Immature natural killer cell (primary cell): ENCODE results near the gene TMEFF2. TPM values are rescaled to one million over a fixed set of nuclear protein-coding genes. Genes with fewer than 3 reads are reported as not detected.

ENCODE experiments used
- DNase-seq, 3 donors: peaks; one replicate each; pipeline ENCODE4 v3.0.0; 2022; ENCODE audit warnings: mixed read lengths in 1 of 3
- H3K27ac Mint-ChIP-seq, 6 donors: one replicate each; pipeline ENCODE4 v1.8.0; 2020; ENCODE audit warnings: mixed read lengths in 6 of 6, mild to moderate bottlenecking in 5 of 6, inconsistent platforms in 4 of 6, moderate library complexity in 3 of 6
- H3K27me3 Mint-ChIP-seq, 3 donors: one replicate each; pipeline ENCODE4 v1.8.0; 2020 to 2021; ENCODE audit warnings: low read depth in 3 of 3, mild to moderate bottlenecking in 3 of 3, mixed read lengths in 3 of 3, moderate library complexity in 3 of 3, inconsistent platforms in 1 of 3
- H3K36me3 Mint-ChIP-seq, 3 donors: one replicate each; pipeline ENCODE4 v1.8.0; 2020; ENCODE audit warnings: mixed read lengths in 3 of 3, inconsistent platforms in 2 of 3, mild to moderate bottlenecking in 2 of 3
- H3K4me1 Mint-ChIP-seq, 2 donors: one replicate each; pipeline ENCODE4 v1.8.0; 2020; ENCODE audit warnings: inconsistent platforms in 2 of 2, mild to moderate bottlenecking in 2 of 2, mixed read lengths in 2 of 2, moderate library complexity in 1 of 2
- H3K4me3 Mint-ChIP-seq, 5 donors: one replicate each; pipeline ENCODE4 v1.8.0; 2020; ENCODE audit warnings: mild to moderate bottlenecking in 5 of 5, mixed read lengths in 5 of 5, inconsistent platforms in 3 of 5, moderate library complexity in 3 of 5
- H3K9me3 Mint-ChIP-seq, 6 donors: one replicate each; pipeline ENCODE4 v1.8.0; 2020; ENCODE audit warnings: mild to moderate bottlenecking in 6 of 6, mixed read lengths in 6 of 6, inconsistent platforms in 4 of 6, moderate library complexity in 3 of 6
- polyA plus RNA-seq, 3 donors: library from polyadenylated mRNA; unstranded; fragments of 300-500 nt; fragmentation: Illumina TruSeq; gene quantifications; one replicate each; pipeline ENCODE4 v1.2.3, GENCODE V29; 2021

Gene TMEFF2
- polyA plus RNA-seq, 3 donors from 2014 or later = not detected

GRCh38 chr2:192159208-192159607, 35.5 kb downstream of the TMEFF2 start:
- Mint-ChIP-seq H3K4me3 (no peak overlapping the region), H3K27ac (no peak overlapping the region), H3K36me3 (no peaks in the 10 kb centered on the region), H3K4me1 (peaks cover 10 to 12% of the 10 kb centered on the region in 2 donors), H3K9me3 (no peaks in the 10 kb centered on the region), H3K27me3 (peaks cover 0 to 7% (median 0%) of the 10 kb centered on the region in 3 donors)
- DNase-seq = no peak

- no peaks in the 10 kb centered on the region for H3K36me3 Mint-ChIP-seq
- DNase-seq = no peak
- peaks cover 10 to 12% of the 10 kb centered on the region in 2 donors for H3K4me1 Mint-ChIP-seq
- no peak overlapping the region for H3K27ac Mint-ChIP-seq
- peaks cover 0 to 7% (median 0%) of the 10 kb centered on the region in 3 donors for H3K27me3 Mint-ChIP-seq
- H3K9me3 Mint-ChIP-seq = no peaks in the 10 kb centered on the region
- H3K4me3 Mint-ChIP-seq = no peak overlapping the region
Observed at GRCh38 chr2:192157776-192158175, 37.0 kb downstream of the TMEFF2 start.

GRCh38 chr2:192155511-192156118, 39.1 kb downstream of the TMEFF2 start:
- no peaks in the 10 kb centered on the region for H3K9me3 Mint-ChIP-seq
- DNase-seq = no peak
- no peaks in the 10 kb centered on the region for H3K36me3 Mint-ChIP-seq
- peaks cover 7 to 12% of the 10 kb centered on the region in 2 donors for H3K4me1 Mint-ChIP-seq
- H3K4me3 Mint-ChIP-seq = no peak overlapping the region
- H3K27ac Mint-ChIP-seq = no peak overlapping the region
- peaks cover 0 to 4% (median 0%) of the 10 kb centered on the region in 3 donors for H3K27me3 Mint-ChIP-seq

- H3K4me3 Mint-ChIP-seq = no peak overlapping the region
- H3K36me3 Mint-ChIP-seq = no peaks in the 10 kb centered on the region
- no peaks in the 10 kb centered on the region for H3K9me3 Mint-ChIP-seq
- H3K4me1 Mint-ChIP-seq = peaks cover 7 to 12% of the 10 kb centered on the region in 2 donors
- H3K27ac Mint-ChIP-seq = no peak overlapping the region
- H3K27me3 Mint-ChIP-seq = peaks cover 0 to 4% (median 0%) of the 10 kb centered on the region in 3 donors
- DNase-seq = no peak
Observed at GRCh38 chr2:192153561-192153960, 41.2 kb downstream of the TMEFF2 start.

- no peak overlapping the region for H3K27ac Mint-ChIP-seq
- no peak for DNase-seq
- no peaks in the 10 kb centered on the region for H3K9me3 Mint-ChIP-seq
- peaks cover 0 to 4% (median 0%) of the 10 kb centered on the region in 3 donors for H3K27me3 Mint-ChIP-seq
- peaks cover 7 to 12% of the 10 kb centered on the region in 2 donors for H3K4me1 Mint-ChIP-seq
- H3K36me3 Mint-ChIP-seq = no peaks in the 10 kb centered on the region
- peak overlapping the region in 1 of 5 donors; percentile 11 for H3K4me3 Mint-ChIP-seq
Observed at GRCh38 chr2:192151853-192152252, 42.9 kb downstream of the TMEFF2 start.

GRCh38 chr2:192150166-192150565, 44.6 kb downstream of the TMEFF2 start:
- peaks cover 0 to 4% (median 0%) of the 10 kb centered on the region in 3 donors for H3K27me3 Mint-ChIP-seq
- no peaks in the 10 kb centered on the region for H3K36me3 Mint-ChIP-seq

GRCh38 chr2:192148620-192149321, 46.0 kb downstream of the TMEFF2 start:
- no peak overlapping the region for H3K4me3 Mint-ChIP-seq
- no peaks in the 10 kb centered on the region for H3K9me3 Mint-ChIP-seq
- H3K4me1 Mint-ChIP-seq = peaks cover 7 to 12% of the 10 kb centered on the region in 2 donors
- DNase-seq = no peak
- no peaks in the 10 kb centered on the region for H3K27me3 Mint-ChIP-seq
- no peaks in the 10 kb centered on the region for H3K36me3 Mint-ChIP-seq
- no peak overlapping the region for H3K27ac Mint-ChIP-seq

More at GRCh38 chr2:192150166-192150565, 44.6 kb downstream of the TMEFF2 start:
- Mint-ChIP-seq H3K4me1 (peaks cover 7 to 12% of the 10 kb centered on the region in 2 donors), H3K27ac (no peak overlapping the region), H3K9me3 (no peaks in the 10 kb centered on the region), H3K4me3 (no peak overlapping the region)
- no peak for DNase-seq

- Mint-ChIP-seq H3K36me3 (no peaks in the 10 kb centered on the region), H3K9me3 (no peaks in the 10 kb centered on the region), H3K4me3 (no peak overlapping the region), H3K4me1 (peaks cover 7 to 12% of the 10 kb centered on the region in 2 donors), H3K27me3 (no peaks in the 10 kb centered on the region), H3K27ac (no peak overlapping the region)
- no peak for DNase-seq
Observed at GRCh38 chr2:192148241-192148619, 46.5 kb downstream of the TMEFF2 start.

GRCh38 chr2:192146069-192147015, 48.4 kb downstream of the TMEFF2 start:
- H3K4me1 Mint-ChIP-seq = peaks cover 0 to under 1% of the 10 kb centered on the region in 2 donors
- H3K27ac Mint-ChIP-seq = no peak overlapping the region
- DNase-seq = no peak
- H3K36me3 Mint-ChIP-seq = no peaks in the 10 kb centered on the region
- no peaks in the 10 kb centered on the region for H3K9me3 Mint-ChIP-seq
- H3K27me3 Mint-ChIP-seq = no peaks in the 10 kb centered on the region
- H3K4me3 Mint-ChIP-seq = no peak overlapping the region

GRCh38 chr2:192145496-192145895, 49.2 kb downstream of the TMEFF2 start:
- H3K36me3 Mint-ChIP-seq = no peaks in the 10 kb centered on the region
- H3K27ac Mint-ChIP-seq = no peak overlapping the region
- no peak overlapping the region for H3K4me3 Mint-ChIP-seq
- DNase-seq = no peak
- no peaks in the 10 kb centered on the region for H3K4me1 Mint-ChIP-seq
- H3K27me3 Mint-ChIP-seq = no peaks in the 10 kb centered on the region
- H3K9me3 Mint-ChIP-seq = no peaks in the 10 kb centered on the region

GRCh38 chr2:192140236-192140839, 54.4 kb downstream of the TMEFF2 start:
- Mint-ChIP-seq H3K4me1 (no peaks in the 10 kb centered on the region), H3K27ac (no peak overlapping the region), H3K27me3 (no peaks in the 10 kb centered on the region), H3K9me3 (peaks cover 0 to under 1% (median 0%) of the 10 kb centered on the region in 6 donors), H3K4me3 (no peak overlapping the region), H3K36me3 (no peaks in the 10 kb centered on the region)
- DNase-seq = no peak

GRCh38 chr2:192139813-192140212, 54.9 kb downstream of the TMEFF2 start:
- DNase-seq = no peak
- no peak overlapping the region for H3K27ac Mint-ChIP-seq
- peaks cover 0 to 2% (median 0%) of the 10 kb centered on the region in 6 donors for H3K9me3 Mint-ChIP-seq
- no peaks in the 10 kb centered on the region for H3K4me1 Mint-ChIP-seq
- no peak overlapping the region for H3K4me3 Mint-ChIP-seq
- H3K27me3 Mint-ChIP-seq = no peaks in the 10 kb centered on the region
- no peaks in the 10 kb centered on the region for H3K36me3 Mint-ChIP-seq

- no peaks in the 10 kb centered on the region for H3K4me1 Mint-ChIP-seq
- H3K4me3 Mint-ChIP-seq = no peak overlapping the region
- no peak overlapping the region for H3K27ac Mint-ChIP-seq
- DNase-seq = no peak
- peaks cover 0 to 2% (median 0%) of the 10 kb centered on the region in 3 donors for H3K27me3 Mint-ChIP-seq
- H3K9me3 Mint-ChIP-seq = peaks cover 0 to 3% (median 0%) of the 10 kb centered on the region in 6 donors
- H3K36me3 Mint-ChIP-seq = no peaks in the 10 kb centered on the region
Observed at GRCh38 chr2:192137451-192137850, 57.3 kb downstream of the TMEFF2 start.
